Measurements from ENCODE around the gene CWC27. TPM values are rescaled to one million over a fixed set of nuclear protein-coding genes. Genes with fewer than 3 reads are reported as not detected.

The CWC27 gene
- polyA plus RNA-seq, 2 of the 4 experiments (the other 2 are of a cell fraction) = 24.1 to 48.5 TPM

DNA sequence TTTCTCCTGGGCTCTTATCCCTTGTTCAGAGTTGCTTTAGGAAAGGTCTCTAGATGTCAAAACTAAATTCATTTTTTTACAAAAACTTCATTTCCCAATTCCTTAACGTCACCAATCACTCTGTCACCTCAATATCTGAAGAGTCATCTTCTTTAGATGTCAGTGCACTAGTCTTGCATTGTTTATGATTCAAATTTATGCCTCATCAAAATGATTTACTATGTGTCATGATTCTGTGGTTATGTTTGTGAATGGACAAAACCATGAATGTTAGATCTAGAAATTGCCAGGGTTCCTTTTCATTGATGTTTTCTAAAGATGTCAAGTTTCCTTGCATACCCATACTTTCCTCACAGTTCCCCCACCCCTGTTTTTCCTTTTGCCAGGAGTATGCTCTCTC, 21.5 kb downstream of the CWC27 start:
- ChIA-PET POLR2A (no interaction called here), CTCF (no interaction called here)
- ATAC-seq = no peak

DNA sequence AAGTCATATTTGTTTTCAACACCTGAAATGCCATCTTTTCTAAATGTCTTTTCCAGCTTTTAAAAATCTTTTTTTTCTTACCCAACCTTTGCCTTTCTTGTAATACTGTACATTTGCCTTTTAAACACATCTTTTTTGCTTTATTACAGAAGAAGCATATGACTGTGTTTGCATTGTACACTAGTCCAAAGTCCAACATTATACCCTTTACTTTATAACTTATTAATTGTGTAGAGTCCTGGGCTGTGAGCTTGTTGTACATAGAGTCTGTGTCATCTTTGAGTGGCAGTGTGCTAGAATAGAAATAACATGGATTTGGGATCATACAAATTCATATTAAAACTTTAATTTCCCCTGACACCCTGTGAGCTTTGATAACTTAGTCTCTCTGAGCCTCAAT, 23.7 kb downstream of the CWC27 start:
- no peak for FAIRE-seq
- no peak for TF ChIP-seq HOXA7 (CRISPR knock-in tag; IDR thresholded peaks at IDR 0.05)
- TF ChIP-seq, protein P1, sequence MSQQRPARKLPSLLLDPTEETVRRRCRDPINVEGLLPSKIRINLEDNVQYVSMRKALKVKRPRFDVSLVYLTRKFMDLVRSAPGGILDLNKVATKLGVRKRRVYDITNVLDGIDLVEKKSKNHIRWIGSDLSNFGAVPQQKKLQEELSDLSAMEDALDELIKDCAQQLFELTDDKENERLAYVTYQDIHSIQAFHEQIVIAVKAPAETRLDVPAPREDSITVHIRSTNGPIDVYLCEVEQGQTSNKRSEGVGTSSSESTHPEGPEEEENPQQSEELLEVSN (IDR thresholded peaks at IDR 0.05; ENCODE audit: borderline replicate concordance, low read depth) = no peak
- no peak for TF ChIP-seq HOXB13 (CRISPR knock-in tag; IDR thresholded peaks at IDR 0.05; ENCODE audit: low read depth)
- no peak overlapping the region for H3K4me3 ChIP-seq
- DNase-seq (ENCODE audit: low read depth in 1 of 2, low spot score in 1 of 2) = no peak
- H3K4me1 ChIP-seq = peaks cover 26% of the 10 kb centered on the region
- POLR2A ChIA-PET = no interaction called here
- ATAC-seq = 0 out of 6 replicates have a peak, but pooled peaks of 1 of the 2 experiments have one; percentile 33
- H3K4me2 ChIP-seq = peak overlapping the region; percentile 56
- CTCF ChIA-PET = interaction anchor here (0.6 to 1.6 kb wide), 5 partner anchors 8 to 350 kb away, joined by 3 to 5 read pairs (median 3); no protein-coding TSS in a partner anchor
- H3K9me3 ChIP-seq = no peaks in the 10 kb centered on the region
- H3K27ac ChIP-seq = no peak overlapping the region

More for the DNA sequence above, 21.5 kb downstream of the CWC27 start:
- Histone ChIP-seq H3K9me3 (no peaks in the 10 kb centered on the region), H3K4me1 (peaks cover 26% of the 10 kb centered on the region), H3K27ac (no peak overlapping the region), H3K4me3 (no peak overlapping the region), H3K4me2 (no peak overlapping the region)
- 84% methylated on average over 1 of the region's 1 CpG for WGBS (ENCODE audit: missing lambda C conversion rate)
- TF ChIP-seq KDM5A (IDR thresholded peaks at IDR 0.05) (no peak), ESRRA (IDR thresholded peaks at IDR 0.05; ENCODE audit: borderline replicate concordance, low read length) (no peak), RAD21 (conservative IDR thresholded peaks at IDR 0.05 in 1 of 2, IDR thresholded peaks at IDR 0.05 in 1 of 2) (no peak), HOXB5 (CRISPR knock-in tag; IDR thresholded peaks at IDR 0.05) (no peak), PHF8 (IDR thresholded peaks at IDR 0.05; ENCODE audit: borderline replicate concordance, low read depth) (no peak), FOXS1 (CRISPR knock-in tag; IDR thresholded peaks at IDR 0.05) (no peak), HOXA7 (CRISPR knock-in tag; IDR thresholded peaks at IDR 0.05) (no peak), BHLHE40 (IDR thresholded peaks at IDR 0.05; ENCODE audit: low read depth, low read length) (no peak), MAZ (IDR thresholded peaks at IDR 0.05; ENCODE audit: borderline replicate concordance, low read depth, low read length) (no peak)
- TF ChIP-seq, protein P2, sequence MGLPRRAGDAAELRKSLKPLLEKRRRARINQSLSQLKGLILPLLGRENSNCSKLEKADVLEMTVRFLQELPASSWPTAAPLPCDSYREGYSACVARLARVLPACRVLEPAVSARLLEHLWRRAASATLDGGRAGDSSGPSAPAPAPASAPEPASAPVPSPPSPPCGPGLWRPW (IDR thresholded peaks at IDR 0.05) = no peak
- TF ChIP-seq, protein P3, sequence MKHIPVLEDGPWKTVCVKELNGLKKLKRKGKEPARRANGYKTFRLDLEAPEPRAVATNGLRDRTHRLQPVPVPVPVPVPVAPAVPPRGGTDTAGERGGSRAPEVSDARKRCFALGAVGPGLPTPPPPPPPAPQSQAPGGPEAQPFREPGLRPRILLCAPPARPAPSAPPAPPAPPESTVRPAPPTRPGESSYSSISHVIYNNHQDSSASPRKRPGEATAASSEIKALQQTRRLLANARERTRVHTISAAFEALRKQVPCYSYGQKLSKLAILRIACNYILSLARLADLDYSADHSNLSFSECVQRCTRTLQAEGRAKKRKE (CRISPR knock-in tag; IDR thresholded peaks at IDR 0.05; ENCODE audit: low read depth) = no peak
- TF ChIP-seq, protein P4, sequence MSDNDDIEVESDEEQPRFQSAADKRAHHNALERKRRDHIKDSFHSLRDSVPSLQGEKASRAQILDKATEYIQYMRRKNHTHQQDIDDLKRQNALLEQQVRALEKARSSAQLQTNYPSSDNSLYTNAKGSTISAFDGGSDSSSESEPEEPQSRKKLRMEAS (IDR thresholded peaks at IDR 0.05) = no peak
- TF ChIP-seq, protein P5, sequence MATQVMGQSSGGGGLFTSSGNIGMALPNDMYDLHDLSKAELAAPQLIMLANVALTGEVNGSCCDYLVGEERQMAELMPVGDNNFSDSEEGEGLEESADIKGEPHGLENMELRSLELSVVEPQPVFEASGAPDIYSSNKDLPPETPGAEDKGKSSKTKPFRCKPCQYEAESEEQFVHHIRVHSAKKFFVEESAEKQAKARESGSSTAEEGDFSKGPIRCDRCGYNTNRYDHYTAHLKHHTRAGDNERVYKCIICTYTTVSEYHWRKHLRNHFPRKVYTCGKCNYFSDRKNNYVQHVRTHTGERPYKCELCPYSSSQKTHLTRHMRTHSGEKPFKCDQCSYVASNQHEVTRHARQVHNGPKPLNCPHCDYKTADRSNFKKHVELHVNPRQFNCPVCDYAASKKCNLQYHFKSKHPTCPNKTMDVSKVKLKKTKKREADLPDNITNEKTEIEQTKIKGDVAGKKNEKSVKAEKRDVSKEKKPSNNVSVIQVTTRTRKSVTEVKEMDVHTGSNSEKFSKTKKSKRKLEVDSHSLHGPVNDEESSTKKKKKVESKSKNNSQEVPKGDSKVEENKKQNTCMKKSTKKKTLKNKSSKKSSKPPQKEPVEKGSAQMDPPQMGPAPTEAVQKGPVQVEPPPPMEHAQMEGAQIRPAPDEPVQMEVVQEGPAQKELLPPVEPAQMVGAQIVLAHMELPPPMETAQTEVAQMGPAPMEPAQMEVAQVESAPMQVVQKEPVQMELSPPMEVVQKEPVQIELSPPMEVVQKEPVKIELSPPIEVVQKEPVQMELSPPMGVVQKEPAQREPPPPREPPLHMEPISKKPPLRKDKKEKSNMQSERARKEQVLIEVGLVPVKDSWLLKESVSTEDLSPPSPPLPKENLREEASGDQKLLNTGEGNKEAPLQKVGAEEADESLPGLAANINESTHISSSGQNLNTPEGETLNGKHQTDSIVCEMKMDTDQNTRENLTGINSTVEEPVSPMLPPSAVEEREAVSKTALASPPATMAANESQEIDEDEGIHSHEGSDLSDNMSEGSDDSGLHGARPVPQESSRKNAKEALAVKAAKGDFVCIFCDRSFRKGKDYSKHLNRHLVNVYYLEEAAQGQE (IDR thresholded peaks at IDR 0.05) = no peak
- DNase-seq (ENCODE audit: low read depth in 1 of 2, low spot score in 1 of 2) (no peak), FAIRE-seq (peak; percentile 7)

DNA sequence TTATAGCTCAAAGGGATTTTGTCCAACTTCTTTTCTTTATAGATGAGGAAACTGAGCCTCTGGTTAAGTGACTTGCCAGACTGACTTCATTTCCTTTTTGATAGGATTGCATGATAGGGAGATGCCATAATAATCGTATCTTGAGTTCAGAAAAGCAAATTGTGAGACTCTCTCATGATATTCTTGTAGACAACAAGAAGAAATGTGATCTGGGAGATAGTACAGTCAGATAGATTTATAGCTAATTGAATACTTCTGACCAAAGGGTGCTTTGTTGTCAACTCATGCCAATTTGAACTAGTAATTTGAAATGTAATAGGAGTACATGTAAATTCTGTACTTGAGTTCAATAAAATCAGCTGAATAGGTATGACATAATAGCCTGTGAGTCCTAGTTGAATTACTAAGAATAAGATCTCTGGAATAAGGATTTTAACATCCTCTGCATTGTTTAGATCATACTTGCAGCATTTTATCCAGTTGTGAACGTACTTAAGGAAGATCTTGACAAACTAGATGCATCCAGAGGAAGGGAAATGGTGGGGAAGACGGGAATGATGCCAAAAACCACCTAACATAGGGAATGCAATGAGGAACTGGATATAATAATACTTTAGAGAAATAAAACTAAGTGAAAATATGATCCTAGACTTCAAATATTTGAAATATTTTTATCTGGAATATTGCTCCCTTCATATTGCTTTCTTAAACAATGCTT, 25.5 kb downstream of the CWC27 start:
- FAIRE-seq = peak; percentile 78
- DNase-seq (ENCODE audit: low read depth in 1 of 2, low spot score in 1 of 2) = no peak
- POLR2A ChIA-PET = no interaction called here

More for the DNA sequence above, 25.5 kb downstream of the CWC27 start:
- 80% methylated on average over 3 of the region's 3 CpGs for WGBS (ENCODE audit: missing lambda C conversion rate)
- H3K9me3 ChIP-seq = no peaks in the 10 kb centered on the region
- CTCF ChIA-PET = interaction anchor here (0.6 to 1.9 kb wide), 3 partner anchors 10 to 689 kb away, joined by 3 to 5 read pairs (median 4); no protein-coding TSS in a partner anchor
- TF ChIP-seq, protein P6, sequence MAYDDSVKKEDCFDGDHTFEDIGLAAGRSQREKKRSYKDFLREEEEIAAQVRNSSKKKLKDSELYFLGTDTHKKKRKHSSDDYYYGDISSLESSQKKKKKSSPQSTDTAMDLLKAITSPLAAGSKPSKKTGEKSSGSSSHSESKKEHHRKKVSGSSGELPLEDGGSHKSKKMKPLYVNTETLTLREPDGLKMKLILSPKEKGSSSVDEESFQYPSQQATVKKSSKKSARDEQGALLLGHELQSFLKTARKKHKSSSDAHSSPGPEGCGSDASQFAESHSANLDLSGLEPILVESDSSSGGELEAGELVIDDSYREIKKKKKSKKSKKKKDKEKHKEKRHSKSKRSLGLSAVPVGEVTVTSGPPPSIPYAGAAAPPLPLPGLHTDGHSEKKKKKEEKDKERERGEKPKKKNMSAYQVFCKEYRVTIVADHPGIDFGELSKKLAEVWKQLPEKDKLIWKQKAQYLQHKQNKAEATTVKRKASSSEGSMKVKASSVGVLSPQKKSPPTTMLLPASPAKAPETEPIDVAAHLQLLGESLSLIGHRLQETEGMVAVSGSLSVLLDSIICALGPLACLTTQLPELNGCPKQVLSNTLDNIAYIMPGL (CRISPR knock-in tag; IDR thresholded peaks at IDR 0.05; ENCODE audit: borderline replicate concordance) = no peak
- TF ChIP-seq EHMT2 (IDR thresholded peaks at IDR 0.05; ENCODE audit: low read depth) = no peak
- TF ChIP-seq JUNB (IDR thresholded peaks at IDR 0.05) = no peak
- H3K27ac ChIP-seq = no peak overlapping the region
- no peak overlapping the region for H3K4me3 ChIP-seq
- H3K4me1 ChIP-seq = peaks cover 26% of the 10 kb centered on the region
- ATAC-seq = no peak
- peak overlapping the region; percentile 56; the same call in 1 of the 3 replicates for H3K4me2 ChIP-seq
